H1 (cell line): ENCODE results near the gene CASR.

Experiments
- EZH2 ChIP-seq: fragments of 200-600 bp; sonication (generic); IDR thresholded peaks from 2 replicates; pipeline ENCODE4 v1.7.1; 2012; ENCODE audit warnings: low read depth, mild to moderate bottlenecking, moderate library complexity, low read length, inconsistent platforms; ENCODE audit not compliant: severe bottlenecking
- MAX ChIP-seq: IDR thresholded peaks from 2 replicates; pipeline ENCODE4 v1.6.1; 2012; ENCODE audit warnings: inconsistent platforms
- POLR2A ChIP-seq, 2 experiments: IDR thresholded peaks; 1 replicate in 1 of 2; 2 replicates in 1 of 2; pipeline ENCODE4 v1.6.1; 2011; ENCODE audit warnings: low read depth in 2 of 2, low read length in 2 of 2, mild to moderate bottlenecking in 2 of 2; ENCODE audit errors: control extremely low read depth in 1 of 2
- TBP ChIP-seq: IDR thresholded peaks from 2 replicates; pipeline ENCODE4 v1.6.1; 2011; ENCODE audit warnings: low read depth, low read length, improper control_type of control experiment
- TF ChIP-seq, protein P1 (sequence below), 3 experiments: IDR thresholded peaks; 1 replicate in 2 of 3; 2 replicates in 1 of 3; pipeline versions ENCODE4 v1.5.1 to v1.6.1; 2011; ENCODE audit warnings: low read length in 3 of 3, mild to moderate bottlenecking in 3 of 3, inconsistent platforms in 2 of 3, low read depth in 1 of 3, moderate library complexity in 1 of 3; ENCODE audit not compliant: insufficient read depth in 1 of 3; ENCODE audit errors: control extremely low read depth in 1 of 3
- TF ChIP-seq, protein P2 (sequence below): IDR thresholded peaks from 2 replicates; pipeline ENCODE4 v1.6.1; 2011; ENCODE audit warnings: low read length, improper control_type of control experiment

DNA sequence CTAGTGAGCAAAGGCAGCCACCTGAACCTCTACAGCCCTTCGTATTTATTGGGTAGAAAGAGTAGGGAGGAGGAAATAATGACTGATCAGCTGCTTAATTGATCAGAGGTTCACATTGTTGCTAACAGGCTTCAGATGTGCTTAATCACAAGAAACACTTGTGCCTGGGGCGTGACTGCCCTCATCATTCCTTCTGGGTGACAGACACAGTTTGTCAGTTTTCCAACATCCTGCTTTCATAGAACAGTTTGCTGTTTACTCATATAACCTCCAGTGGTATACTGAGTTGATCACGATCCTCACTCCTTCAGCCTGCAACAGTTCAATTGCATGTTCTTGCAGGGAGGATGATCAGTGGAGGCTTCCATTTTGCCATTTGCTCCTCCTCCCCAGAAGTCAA is 13.6 kb upstream of the CASR start:
- TF ChIP-seq EZH2, result no peak
- TF ChIP-seq, protein P1, sequence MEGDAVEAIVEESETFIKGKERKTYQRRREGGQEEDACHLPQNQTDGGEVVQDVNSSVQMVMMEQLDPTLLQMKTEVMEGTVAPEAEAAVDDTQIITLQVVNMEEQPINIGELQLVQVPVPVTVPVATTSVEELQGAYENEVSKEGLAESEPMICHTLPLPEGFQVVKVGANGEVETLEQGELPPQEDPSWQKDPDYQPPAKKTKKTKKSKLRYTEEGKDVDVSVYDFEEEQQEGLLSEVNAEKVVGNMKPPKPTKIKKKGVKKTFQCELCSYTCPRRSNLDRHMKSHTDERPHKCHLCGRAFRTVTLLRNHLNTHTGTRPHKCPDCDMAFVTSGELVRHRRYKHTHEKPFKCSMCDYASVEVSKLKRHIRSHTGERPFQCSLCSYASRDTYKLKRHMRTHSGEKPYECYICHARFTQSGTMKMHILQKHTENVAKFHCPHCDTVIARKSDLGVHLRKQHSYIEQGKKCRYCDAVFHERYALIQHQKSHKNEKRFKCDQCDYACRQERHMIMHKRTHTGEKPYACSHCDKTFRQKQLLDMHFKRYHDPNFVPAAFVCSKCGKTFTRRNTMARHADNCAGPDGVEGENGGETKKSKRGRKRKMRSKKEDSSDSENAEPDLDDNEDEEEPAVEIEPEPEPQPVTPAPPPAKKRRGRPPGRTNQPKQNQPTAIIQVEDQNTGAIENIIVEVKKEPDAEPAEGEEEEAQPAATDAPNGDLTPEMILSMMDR (IDR thresholded peaks at IDR 0.05; ENCODE audit: control extremely low read depth in 1 of 3, insufficient read depth in 1 of 3, low read depth in 1 of 3, low read length in 3 of 3), result no peak
- TF ChIP-seq TBP, result no peak
- no peak for TF ChIP-seq POLR2A (IDR thresholded peaks at IDR 0.05; ENCODE audit: control extremely low read depth in 1 of 2, low read depth in 2 of 2, low read length in 2 of 2)
- TF ChIP-seq, protein P2, sequence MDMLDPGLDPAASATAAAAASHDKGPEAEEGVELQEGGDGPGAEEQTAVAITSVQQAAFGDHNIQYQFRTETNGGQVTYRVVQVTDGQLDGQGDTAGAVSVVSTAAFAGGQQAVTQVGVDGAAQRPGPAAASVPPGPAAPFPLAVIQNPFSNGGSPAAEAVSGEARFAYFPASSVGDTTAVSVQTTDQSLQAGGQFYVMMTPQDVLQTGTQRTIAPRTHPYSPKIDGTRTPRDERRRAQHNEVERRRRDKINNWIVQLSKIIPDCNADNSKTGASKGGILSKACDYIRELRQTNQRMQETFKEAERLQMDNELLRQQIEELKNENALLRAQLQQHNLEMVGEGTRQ, result no peak
- no peak for TF ChIP-seq MAX
